ENCODE data around the gene LKAAEAR1. TPM values are rescaled to one million over a fixed set of nuclear protein-coding genes. Genes with fewer than 3 reads are reported as not detected.
A peak's percentile ranks its signal among the peaks of the same experiment; 100 is the strongest.

Gene LKAAEAR1
- total and polyA plus RNA-seq, 9 of the 15 experiments (the other 6 are each of a cell fraction or from before 2014, with no cell fraction given) = not detected

GRCh38 chr20:64062596-64063388 lies 21.4 kb downstream of the LKAAEAR1 start, which contains the start of gene TCEA2:
TCEA2 (plus strand) TSS chr20:64063198; CDS start chr20:64063313, 115 bp downstream.
- H4K20me1 ChIP-seq (replicated peaks; ENCODE audit: control insufficient read depth, insufficient read depth, low read length) = no peaks in the 10 kb centered on the region
- H3K9me3 ChIP-seq (replicated peaks; ENCODE audit: control insufficient read depth, insufficient read depth, low read depth, low read length) = no peaks in the 10 kb centered on the region
- no peaks in the 10 kb centered on the region for H3K27me3 ChIP-seq (ENCODE audit: control insufficient read depth in 2 of 2, insufficient read depth in 2 of 2, low read length in 2 of 2)
- WGBS (ENCODE audit: insufficient coverage, low coverage, missing lambda C conversion rate) = 15% methylated on average over 47 of the region's 85 CpGs
- intact Hi-C loops (cut with micrococcal nuclease) (no loop called here), in situ Hi-C loops (cut with MboI) (no loop called here)
- peak within 1 kb of the TSS; percentile 80 for H3K4me2 ChIP-seq (ENCODE audit: insufficient read depth, low read length)
- ChIA-PET POLR2A (interaction anchor here (0.6 to 1.2 kb wide), 10 partner anchors 8 to 542 kb away, joined by 3 to 6 read pairs (median 4); partner anchors contain the start of genes LIME1, OPRL1 and PPDPF), CTCF (ENCODE audit: low intra/inter-chr PET ratio) (interaction anchor here (0.6 kb wide), 1 partner anchor 44 kb away, joined by 4 read pairs; no protein-coding TSS in a partner anchor)
- H3K4me3 ChIP-seq = peak within 1 kb of the TSS; percentile 97
- H3K36me3 ChIP-seq (ENCODE audit: control insufficient read depth, insufficient read depth, low read length) = no peaks in the 10 kb centered on the region
- ATAC-seq (peak; percentile 96), FAIRE-seq (peak; percentile 96), DNase-seq (ENCODE audit: extremely low read depth in 1 of 4, low spot score in 3 of 4) (peak; percentile 94 to 98 (median 96))
- TSS peak; percentile 84 for BruUV-seq (replicated peaks)
- H3K4me1 ChIP-seq (replicated peaks in 1 of 2; ENCODE audit: control insufficient read depth in 2 of 2, insufficient read depth in 2 of 2, low read length in 2 of 2) = peaks cover 34 to 64% of the 10 kb centered on the region in 2 experiments
- peak within 1 kb of the TSS; percentile 55 for H3K27ac ChIP-seq (ENCODE audit: extremely low read depth, low read depth, low read length)
- peak within 1 kb of the TSS; percentile 86 for H2AFZ ChIP-seq (ENCODE audit: low read depth, low read length)
- H3K9ac ChIP-seq (ENCODE audit: insufficient read depth in 1 of 2, low read depth in 2 of 2, low read length in 2 of 2) = peak within 1 kb of the TSS; percentile 72 to 91
- peaks cover 4% of the 10 kb centered on the region; the same call in 2 of the 3 replicates for H3K79me2 ChIP-seq (ENCODE audit: control insufficient read depth, insufficient read depth, low read length)
- peaks cover 3% of the 10 kb centered on the region for H3K9me1 ChIP-seq (ENCODE audit: control insufficient read depth, insufficient read depth, low read length)
- TF ChIP-seq KLF16 (IDR thresholded peaks at IDR 0.05) (no peak), MITF (IDR thresholded peaks at IDR 0.05) (0 out of 2 replicates have a peak, but pooled peaks have one; percentile 27), ELK1 (CRISPR knock-in tag; IDR thresholded peaks at IDR 0.05) (no peak), TFE3 (CRISPR knock-in tag; IDR thresholded peaks at IDR 0.05) (peak; percentile 80), HMBOX1 (IDR thresholded peaks at IDR 0.05) (no peak), CHAMP1 (IDR thresholded peaks at IDR 0.05) (no peak), ZBTB7A (IDR thresholded peaks at IDR 0.05; ENCODE audit: borderline replicate concordance, control insufficient read depth, low read depth, low read length) (no peak; the same call in 1 of the 2 replicates), NKRF (IDR thresholded peaks at IDR 0.05; ENCODE audit: borderline replicate concordance) (no peak), ZFPM2 (CRISPR knock-in tag; IDR thresholded peaks at IDR 0.05) (no peak), SP1 (CRISPR knock-in tag; IDR thresholded peaks at IDR 0.05) (peak; percentile 87)

All from K562 (cell line).